A549 (cell line): ENCODE measurements around the gene CNIH1. TPM values are rescaled to one million over a fixed set of nuclear protein-coding genes. Genes with fewer than 3 reads are reported as not detected.

Experiments
- ATAC-seq, 2 experiments: fragments of 200-7000 bp in 1 of 2; fragments of >200 bp in 1 of 2; cut with Nextera tagmentation in 1 of 2; cut with Tn5 transposase in 1 of 2; 3 replicates each; pipeline versions ENCODE4 v1.8.0 to v1.9.1; 2018 to 2020; ENCODE audit warnings: mild to moderate bottlenecking in 1 of 2, moderate library complexity in 1 of 2
- CTCF ChIA-PET: fragments of 300-600 bp; sonication (Branson Sonifier 250); formaldehyde crosslinking; extraction: SDS; loops from one replicate; lab custom pipeline; 2021; ENCODE audit warnings: antibody characterized with exemption, inconsistent platforms; lab: Yijun Ruan, JAX
- POLR2A ChIA-PET: fragments of 350-600 bp; formaldehyde crosslinking; extraction: SDS; loops from one replicate; lab custom pipeline; 2021; ENCODE audit warnings: antibody characterized with exemption, inconsistent platforms; lab: Yijun Ruan, JAX
- DNase-seq, 2 experiments: peaks; one replicate each; pipeline versions ENCODE4 v3.0.0 to v3.0.0-alpha.2; 2011 to 2016; ENCODE audit warnings: low read depth in 1 of 2, low spot score in 1 of 2
- FAIRE-seq: peaks from 2 replicates; lab custom pipeline; 2011; peaks lifted over from hg19 to GRCh38; lab: Jason Lieb, UNC
- H3K27ac ChIP-seq, 2 experiments: fragments of >200 bp; sonication (Bioruptor Twin); formaldehyde crosslinking; 3 replicates each; pipeline ENCODE4 v1.5.1; 2016 to 2017
- H3K4me1 ChIP-seq: fragments of >200 bp; sonication (Bioruptor Twin); formaldehyde crosslinking; 3 replicates; pipeline ENCODE4 v1.6.1; 2016
- H3K4me2 ChIP-seq: fragments of >200 bp; sonication (Bioruptor Twin); formaldehyde crosslinking; 3 replicates; pipeline ENCODE4 v1.6.1; 2016
- H3K4me3 ChIP-seq: fragments of >200 bp; sonication (Bioruptor Twin); formaldehyde crosslinking; 3 replicates; pipeline ENCODE4 v1.5.1; 2016
- H3K9me3 ChIP-seq: fragments of >200 bp; sonication (Bioruptor Twin); formaldehyde crosslinking; 3 replicates; pipeline ENCODE4 v1.6.1; 2016
- ATOH8 ChIP-seq: fragments of 250-450 bp; sonication (Bioruptor Pico); IDR thresholded peaks from 2 replicates; pipeline ENCODE4 v1.5.0; 2020; ENCODE audit warnings: low read depth, mild to moderate bottlenecking, moderate library complexity
- BCL3 ChIP-seq: fragments of >200 bp; sonication (Bioruptor Twin); formaldehyde crosslinking; IDR thresholded peaks from 3 replicates; pipeline ENCODE4 v1.6.1; 2016
- CBX2 ChIP-seq: fragments of 200-600 bp; sonication (generic); IDR thresholded peaks from 2 replicates; pipeline ENCODE4 v1.6.1; 2016; ENCODE audit warnings: low read depth, mild to moderate bottlenecking, borderline replicate concordance
- CBX8 ChIP-seq: fragments of 200-600 bp; sonication (generic); IDR thresholded peaks from 2 replicates; pipeline ENCODE4 v1.6.1; 2016
- CEBPB ChIP-seq, 2 experiments: fragments of >200 bp in 1 of 2; sonication (Bioruptor Twin) in 1 of 2; formaldehyde crosslinking in 1 of 2; IDR thresholded peaks; 2 replicates each; pipeline ENCODE4 v1.6.1; 2012 to 2016
- CHD2 ChIP-seq: fragments of 150-350 bp; IDR thresholded peaks from 2 replicates; pipeline ENCODE4 v1.6.1; 2014; ENCODE audit warnings: low read length; ENCODE audit not compliant: partially characterized antibody
- CHD4 ChIP-seq: fragments of 200-600 bp; sonication (generic); IDR thresholded peaks from 2 replicates; pipeline ENCODE4 v1.6.1; 2016; ENCODE audit warnings: antibody characterized with exemption, mild to moderate bottlenecking, borderline replicate concordance
- CTCF ChIP-seq: fragments of >200 bp; sonication (Bioruptor Twin); formaldehyde crosslinking; IDR thresholded peaks from 3 replicates; pipeline ENCODE4 v1.5.1; 2016
- EHF ChIP-seq: fragments of 250-450 bp; sonication (Bioruptor Pico); IDR thresholded peaks from 2 replicates; pipeline ENCODE4 v1.5.0; 2020; ENCODE audit warnings: mild to moderate bottlenecking
- EP300 ChIP-seq, 2 experiments: fragments of >200 bp; sonication (Bioruptor Twin); formaldehyde crosslinking; IDR thresholded peaks; 2 replicates in 1 of 2; 3 replicates in 1 of 2; pipeline ENCODE4 v1.6.1; 2016 to 2017
- GATA3 ChIP-seq: IDR thresholded peaks from 2 replicates; pipeline ENCODE4 v1.6.1; 2012; ENCODE audit warnings: borderline replicate concordance
- HOXA7 ChIP-seq: fragments of 250-450 bp; sonication (Bioruptor Pico); IDR thresholded peaks from 2 replicates; pipeline ENCODE4 v1.5.0; 2020; ENCODE audit warnings: mild to moderate bottlenecking, moderate library complexity
- JUN ChIP-seq, 2 experiments: fragments of >200 bp; sonication (Bioruptor Twin); formaldehyde crosslinking; IDR thresholded peaks; 2 replicates in 1 of 2; 3 replicates in 1 of 2; pipeline ENCODE4 v1.6.1; 2016 to 2017
- JUNB ChIP-seq: fragments of >200 bp; sonication (Bioruptor Twin); formaldehyde crosslinking; IDR thresholded peaks from 2 replicates; pipeline ENCODE4 v1.6.1; 2016
- KDM1A ChIP-seq: fragments of 200-600 bp; sonication (generic); IDR thresholded peaks from 2 replicates; pipeline ENCODE4 v1.6.1; 2016; ENCODE audit warnings: low read depth, mild to moderate bottlenecking
- KDM5A ChIP-seq: fragments of 200-600 bp; sonication (generic); IDR thresholded peaks from 2 replicates; pipeline ENCODE4 v1.6.1; 2016; ENCODE audit warnings: antibody characterized with exemption, mild to moderate bottlenecking
- MAFK ChIP-seq: fragments of 450-650 bp; IDR thresholded peaks from 2 replicates; pipeline ENCODE4 v1.6.1; 2014; ENCODE audit not compliant: partially characterized antibody
- NPAS2 ChIP-seq: fragments of 250-450 bp; sonication (Bioruptor Pico); IDR thresholded peaks from 2 replicates; pipeline ENCODE4 v1.8.0; 2022; ENCODE audit warnings: mild to moderate bottlenecking, moderate library complexity, borderline replicate concordance
- PHF8 ChIP-seq: fragments of 200-600 bp; sonication (generic); IDR thresholded peaks from 2 replicates; pipeline ENCODE4 v1.6.1; 2016; ENCODE audit warnings: low read depth, mild to moderate bottlenecking, antibody characterized with exemption, moderate library complexity, borderline replicate concordance
- RAD21 ChIP-seq, 2 experiments: fragments of >200 bp in 1 of 2; sonication (Bioruptor Twin) in 1 of 2; formaldehyde crosslinking in 1 of 2; IDR thresholded peaks in 1 of 2; conservative IDR thresholded peaks in 1 of 2; 2 replicates in 1 of 2; 3 replicates in 1 of 2; pipeline ENCODE4 v1.6.1; 2012 to 2018; ENCODE audit warnings: inconsistent platforms in 1 of 2
- RCOR1 ChIP-seq: fragments of 150-350 bp; IDR thresholded peaks from 2 replicates; pipeline ENCODE4 v1.6.1; 2014; ENCODE audit warnings: antibody characterized with exemption, low read length, low read depth
- RFX5 ChIP-seq: fragments of 450-650 bp; IDR thresholded peaks from 2 replicates; pipeline ENCODE4 v1.7.1; 2014; ENCODE audit warnings: antibody characterized with exemption, mild to moderate bottlenecking, moderate library complexity
- TP53 ChIP-seq: fragments of 250-450 bp; sonication (Bioruptor Pico); IDR thresholded peaks from 2 replicates; pipeline ENCODE4 v1.5.0; 2021; ENCODE audit warnings: mild to moderate bottlenecking, moderate library complexity
- USF2 ChIP-seq: fragments of 450-650 bp; IDR thresholded peaks from 2 replicates; pipeline ENCODE4 v1.6.1; 2014; ENCODE audit warnings: antibody characterized with exemption
- ZFP36 ChIP-seq: fragments of 450-650 bp; IDR thresholded peaks from 2 replicates; pipeline ENCODE4 v1.6.1; 2014; ENCODE audit warnings: borderline replicate concordance; ENCODE audit not compliant: partially characterized antibody
- WGBS: methylation state at CpG from one replicate; pipeline ENCODE4 v1.1.6; 2017; ENCODE audit errors: missing lambda C conversion rate; 5-methylcytosine and 5-hydroxymethylcytosine counted together
- polyA plus RNA-seq, 4 experiments: library from polyadenylated mRNA; depleted of rRNA in 3 of 4; stranded (reverse); fragments of >200 nt; fragmentation: RNase III in 1 of 4; extraction: RNeasy Plus Mini Kit Qiagen cat#74134 plus additional on column Dnase treatment in 1 of 4; gene quantifications; 2 replicates in 3 of 4; 3 replicates in 1 of 4; pipeline ENCODE4 v1.2.3, GENCODE V29; 2011 to 2017

Gene CNIH1
- polyA plus RNA-seq, 2 of the 4 experiments (the other 2 are of a cell fraction): 337 to 411 TPM

- no peak overlapping the region for H3K27ac ChIP-seq
Measured at GRCh38 chr14:54423991-54424390, 17.2 kb downstream of the CNIH1 start.

GRCh38 chr14:54420478-54421142 lies 20.6 kb downstream of the CNIH1 start:
- Histone ChIP-seq H3K27ac (no peak overlapping the region), H3K4me1 (no peaks in the 10 kb centered on the region), H3K4me2 (no peak overlapping the region), H3K4me3 (no peak overlapping the region), H3K9me3 (no peaks in the 10 kb centered on the region)
- CTCF ChIA-PET: interaction anchor here (0.5 to 1.5 kb wide), 13 partner anchors 8 to 72 kb away, joined by 3 to 6 read pairs (median 3); no protein-coding TSS in a partner anchor
- POLR2A ChIA-PET: interaction anchor here (1.0 kb wide), 2 partner anchors 24 to 54 kb away, joined by 3 read pairs; partner anchors contain the start of gene CDKN3
- 56% methylated on average over 7 of the region's 7 CpGs for WGBS
- FAIRE-seq: no peak
- DNase-seq: peak; percentile 53 to 55
- peak; percentile 86 to 87 for ATAC-seq
- TF ChIP-seq HOXA7 (CRISPR knock-in tag) (no peak), KDM1A (no peak), PHF8 (no peak), CHD4 (no peak), CTCF (peak; percentile 55), JUN (IDR thresholded peaks at IDR 0.05) (no peak), RAD21 (conservative IDR thresholded peaks at IDR 0.05 in 1 of 2, IDR thresholded peaks at IDR 0.05 in 1 of 2) (peak; percentile 37 to 50; a peak in 3 of 5 replicates), ZFP36 (no peak), BCL3 (no peak), USF2 (no peak), CHD2 (no peak), MAFK (no peak), TP53 (CRISPR knock-in tag) (no peak)

More at GRCh38 chr14:54423991-54424390, 17.2 kb downstream of the CNIH1 start:
- CTCF ChIA-PET: interaction anchor here (1.0 to 1.7 kb wide), 5 partner anchors 13 to 350 kb away, joined by 3 to 5 read pairs (median 3); no protein-coding TSS in a partner anchor
- no peaks in the 10 kb centered on the region for H3K9me3 ChIP-seq
- H3K4me3 ChIP-seq: no peak overlapping the region
- H3K4me2 ChIP-seq: no peak overlapping the region
- DNase-seq (no peak), FAIRE-seq (no peak), ATAC-seq (no peak)
- H3K4me1 ChIP-seq: no peaks in the 10 kb centered on the region
- POLR2A ChIA-PET: no interaction called here
- TF ChIP-seq CTCF (no peak), EHF (CRISPR knock-in tag) (no peak), GATA3 (no peak), CBX8 (no peak), JUNB (no peak), TP53 (CRISPR knock-in tag) (no peak), RFX5 (no peak), BCL3 (no peak), RCOR1 (no peak), RAD21 (conservative IDR thresholded peaks at IDR 0.05 in 1 of 2, IDR thresholded peaks at IDR 0.05 in 1 of 2) (no peak), EP300 (IDR thresholded peaks at IDR 0.05) (no peak), CEBPB (IDR thresholded peaks at IDR 0.05) (no peak), CHD2 (no peak), NPAS2 (CRISPR knock-in tag) (no peak), CBX2 (no peak), KDM5A (no peak), HOXA7 (CRISPR knock-in tag) (no peak), ATOH8 (CRISPR knock-in tag) (no peak)
